GM21529 (cell line): ENCODE data around the gene RAB4A.
"Not testable (repeated sequence)": the region's sequence is repeated elsewhere in the genome, so short reads cannot be mapped to it uniquely, and the experiment has no call there.

Experiments used
- ATAC-seq: cut with Tn5 transposase; IDR thresholded peaks from one replicate; pipeline ENCODE4 v1.9.1; 2021; ENCODE audit not compliant: unreplicated experiment

Gene RAB4A

DNA sequence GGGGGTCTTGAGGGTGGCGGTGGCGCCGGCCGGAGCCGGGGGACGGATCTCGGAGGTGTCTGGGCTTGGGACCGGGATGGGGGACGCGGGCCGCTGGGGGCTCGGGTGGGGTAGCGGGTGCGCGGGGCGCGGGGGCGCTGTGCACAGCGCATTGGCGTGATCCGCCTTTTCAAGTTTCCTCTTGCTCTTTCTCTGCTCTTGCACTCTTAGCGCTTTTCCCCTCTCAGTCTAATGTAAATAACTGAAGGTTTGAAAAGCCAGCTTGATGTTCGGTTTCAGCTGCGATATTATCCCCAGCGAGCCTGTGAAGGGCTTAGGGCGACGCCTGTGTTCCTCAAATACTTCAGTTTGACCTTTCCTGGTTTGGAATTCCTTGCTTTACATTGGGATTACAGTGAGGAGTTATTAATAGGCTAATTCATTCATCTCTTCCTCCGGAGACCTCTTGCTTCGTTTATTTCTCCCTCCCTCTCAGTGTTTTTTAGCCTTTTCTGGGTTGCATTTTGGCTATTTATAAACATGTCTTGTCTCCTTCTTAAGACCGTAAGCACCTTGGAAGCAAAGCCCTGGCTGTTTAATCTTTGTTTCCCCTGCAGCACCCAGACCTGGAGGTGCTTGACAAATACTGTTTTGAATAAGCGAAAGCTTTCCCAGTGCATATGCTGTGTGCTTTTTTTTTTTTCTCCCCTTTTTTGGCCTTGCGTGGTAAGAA is 693 bp downstream of the RAB4A start:
- peak; percentile 51 for ATAC-seq

DNA sequence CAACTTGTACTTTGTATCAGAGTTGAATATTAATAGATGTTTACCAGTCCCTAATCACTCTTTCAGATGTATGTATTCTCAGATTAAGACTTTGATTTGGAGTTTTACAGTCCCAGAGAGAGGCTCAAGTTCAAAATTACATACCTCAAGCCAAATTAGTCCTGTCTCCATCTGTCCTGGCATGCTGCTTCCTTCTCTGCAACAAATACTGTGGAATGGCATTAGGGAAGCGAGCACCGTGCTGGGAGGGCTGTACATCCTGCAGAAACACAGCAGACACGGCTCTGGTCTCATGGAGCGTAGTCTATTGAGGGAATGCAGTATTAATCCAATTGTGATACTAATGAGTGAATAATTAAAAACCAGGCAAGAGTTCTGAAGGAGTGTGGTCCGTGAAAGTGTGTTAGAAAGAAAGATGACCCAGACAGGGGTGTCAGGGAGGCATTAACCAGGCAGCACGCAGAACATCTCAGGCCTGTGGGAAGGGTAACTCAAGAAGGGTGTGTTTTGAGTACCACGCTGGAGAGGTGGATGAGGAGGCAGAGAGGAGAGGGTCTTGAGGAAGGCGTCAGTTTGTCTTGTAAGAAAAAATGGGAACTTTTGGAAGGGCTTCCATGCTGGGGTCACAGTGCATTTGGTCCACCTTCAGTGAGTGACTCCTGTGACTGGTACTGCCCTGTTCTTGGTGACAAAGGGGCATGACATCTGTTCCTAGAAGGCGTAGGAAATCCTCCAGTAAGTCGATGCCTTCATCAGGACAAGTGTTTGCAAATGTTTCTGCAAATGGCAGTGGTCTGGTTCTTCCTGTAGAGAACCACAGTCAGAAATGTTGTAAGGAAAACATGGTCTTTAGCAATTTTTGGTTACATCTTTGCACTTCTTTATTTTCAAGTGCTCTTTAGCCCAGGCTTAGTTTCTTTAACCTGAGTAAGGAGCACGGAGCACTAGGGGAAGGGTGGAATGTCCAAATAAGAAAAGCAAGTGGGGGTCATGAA is 1.6 kb downstream of the RAB4A start:
- ATAC-seq, result no peak

DNA sequence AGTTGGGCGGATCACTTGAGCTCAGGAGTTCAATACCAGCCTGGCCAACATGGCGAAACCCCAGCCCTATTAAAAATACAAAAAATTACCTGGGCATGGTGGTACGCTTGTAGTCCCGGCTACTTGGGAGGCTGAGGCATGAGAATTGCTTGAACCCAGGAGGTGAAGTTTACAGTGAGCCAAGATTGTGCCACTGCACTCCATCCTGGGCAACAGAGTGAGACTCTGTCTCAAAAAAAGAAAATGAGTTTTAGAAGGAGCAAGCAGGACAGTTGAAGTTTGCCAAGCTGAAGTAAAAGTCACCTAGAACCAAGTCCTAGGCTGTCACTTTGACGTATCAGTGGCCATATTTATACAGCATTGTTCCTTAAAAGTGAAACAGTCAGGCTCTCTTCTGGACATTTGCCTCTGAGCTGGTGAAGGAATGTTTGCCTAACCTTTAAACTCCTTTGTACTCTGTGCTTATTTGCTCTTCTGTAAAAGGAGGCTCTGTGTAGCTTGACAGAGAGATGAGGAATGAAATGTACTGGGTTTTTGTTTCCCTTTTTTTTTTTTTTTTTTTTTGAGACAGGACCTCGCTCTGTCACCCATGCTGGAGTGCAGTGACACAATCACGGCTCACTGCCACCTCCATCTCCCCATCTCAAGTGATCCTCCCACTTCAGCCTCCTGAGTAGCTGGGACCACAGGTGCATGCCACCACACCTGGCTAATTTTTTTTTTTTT is 2.8 kb downstream of the RAB4A start:
- ATAC-seq, result no peak

DNA sequence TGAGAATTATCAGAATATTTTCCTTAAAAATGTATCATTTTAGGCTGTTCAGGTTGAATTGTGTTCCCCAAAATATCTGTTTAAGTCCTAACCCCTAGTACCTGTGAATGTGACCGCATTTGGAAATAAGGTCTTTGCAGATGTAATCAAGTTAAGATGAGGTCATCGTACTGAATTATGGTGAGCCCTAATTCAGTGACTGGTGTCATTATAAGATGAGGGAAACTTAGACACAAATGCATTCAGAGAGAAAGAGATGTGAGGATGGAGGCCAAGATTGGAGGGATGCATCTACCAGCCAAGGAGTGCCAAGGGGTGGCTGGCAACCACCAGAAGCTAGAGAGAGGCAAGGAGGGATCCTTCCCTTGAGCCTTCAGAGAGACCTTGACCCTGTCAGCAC is 4.1 kb downstream of the RAB4A start:
- ATAC-seq, result no peak

DNA sequence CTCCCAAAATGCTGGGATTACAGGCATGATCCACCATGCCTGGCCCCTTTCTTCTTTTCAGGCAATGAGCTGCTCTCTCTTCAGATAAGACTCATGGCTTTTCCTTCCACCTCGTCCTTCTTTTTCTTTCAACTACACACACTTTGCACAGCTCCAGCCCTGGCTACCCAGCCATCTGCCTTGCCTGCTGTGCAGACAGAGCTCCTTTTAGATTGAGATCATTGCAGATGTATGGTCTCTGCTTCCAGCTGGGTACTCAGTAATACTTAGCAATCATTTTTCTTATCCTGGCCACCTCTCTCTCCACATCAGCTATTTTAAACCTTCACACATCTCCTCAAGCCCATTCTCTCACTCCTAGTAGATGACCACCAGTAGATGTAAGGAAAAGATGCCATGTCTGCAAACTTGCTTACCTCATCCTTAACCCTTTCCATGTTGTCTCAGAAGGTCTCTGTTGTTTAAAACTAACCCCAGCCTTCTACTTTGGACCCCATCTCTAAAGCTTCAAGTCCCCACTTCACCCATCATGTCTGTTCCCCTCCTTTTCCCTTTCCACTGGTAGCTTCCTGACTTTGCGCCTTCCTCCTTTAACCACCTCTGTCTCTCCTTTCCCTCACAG is 7.3 kb downstream of the RAB4A start:
- ATAC-seq, result no peak

DNA sequence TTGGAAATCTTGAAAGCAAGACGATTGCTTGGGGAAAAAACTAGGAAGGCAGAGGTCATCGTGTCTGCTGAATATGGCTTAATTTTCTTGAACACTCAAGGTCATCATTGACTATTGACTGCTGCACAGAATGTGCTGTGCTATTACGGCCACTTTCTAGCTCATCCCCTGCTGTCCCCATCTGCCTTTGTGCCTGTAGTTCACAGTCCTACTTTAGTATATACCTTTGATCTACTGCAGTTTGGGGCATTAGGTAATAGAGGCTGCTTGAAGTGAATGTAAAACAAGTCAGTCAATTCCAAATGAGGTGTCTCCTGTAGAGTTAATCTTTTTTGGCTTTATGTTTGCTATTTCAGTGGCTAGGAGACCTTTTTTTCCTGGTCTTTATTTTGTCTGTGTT is 8.3 kb downstream of the RAB4A start:
- no peak for ATAC-seq

DNA sequence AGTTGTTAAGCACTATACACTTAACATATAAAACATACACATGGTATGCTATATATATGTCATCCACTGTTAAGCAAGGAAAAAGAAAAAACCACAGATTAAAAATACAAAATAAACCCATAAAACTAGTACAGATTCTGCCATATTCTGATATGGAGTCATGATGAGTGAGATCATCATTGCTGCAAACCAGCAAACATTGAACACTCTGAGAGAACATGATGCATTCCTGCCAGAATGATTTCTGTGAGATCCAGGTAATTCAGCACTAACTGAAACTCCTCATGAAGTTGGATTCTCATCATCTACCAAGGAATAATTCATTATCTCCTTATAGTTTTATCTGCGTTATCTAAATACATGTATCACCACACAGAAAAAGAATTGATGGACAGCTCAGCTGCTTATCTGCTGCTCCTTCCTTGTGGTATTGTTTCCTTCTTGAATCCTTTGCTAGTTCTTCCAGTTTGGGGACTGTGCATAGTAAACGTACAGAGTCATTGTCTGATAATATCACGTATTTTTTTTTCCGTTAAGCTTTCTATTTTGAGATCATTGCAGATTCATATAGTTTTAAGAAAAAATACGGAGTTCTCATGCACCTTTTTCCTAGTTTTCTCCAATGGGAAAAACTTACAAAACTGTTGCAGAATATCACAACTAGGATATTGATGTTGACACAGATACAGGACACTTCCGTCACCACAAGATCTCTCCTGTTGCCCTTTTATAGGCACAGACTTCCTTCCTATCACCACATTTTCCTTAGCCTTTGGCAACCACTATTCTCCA is 9.3 kb downstream of the RAB4A start:
- no peak for ATAC-seq

DNA sequence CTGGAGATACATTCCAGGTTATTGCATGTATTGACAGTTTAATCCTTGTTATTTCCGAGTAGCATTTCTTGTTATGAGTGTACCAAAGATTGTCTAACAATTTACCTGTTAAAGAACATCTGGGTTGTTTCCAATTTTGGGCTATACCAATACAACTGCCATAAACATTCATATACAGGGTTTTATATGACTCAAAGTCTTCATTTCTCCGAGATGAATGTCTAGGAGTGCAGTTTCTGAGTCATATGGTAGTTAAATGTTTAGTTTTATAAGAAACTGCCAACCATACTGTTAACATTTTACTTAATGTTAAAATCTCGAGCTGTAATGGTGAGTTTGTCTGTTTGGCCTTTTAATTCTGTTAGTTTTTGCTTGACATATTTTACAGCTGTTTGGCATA is 10.0 kb downstream of the RAB4A start:
- no peak for ATAC-seq

DNA sequence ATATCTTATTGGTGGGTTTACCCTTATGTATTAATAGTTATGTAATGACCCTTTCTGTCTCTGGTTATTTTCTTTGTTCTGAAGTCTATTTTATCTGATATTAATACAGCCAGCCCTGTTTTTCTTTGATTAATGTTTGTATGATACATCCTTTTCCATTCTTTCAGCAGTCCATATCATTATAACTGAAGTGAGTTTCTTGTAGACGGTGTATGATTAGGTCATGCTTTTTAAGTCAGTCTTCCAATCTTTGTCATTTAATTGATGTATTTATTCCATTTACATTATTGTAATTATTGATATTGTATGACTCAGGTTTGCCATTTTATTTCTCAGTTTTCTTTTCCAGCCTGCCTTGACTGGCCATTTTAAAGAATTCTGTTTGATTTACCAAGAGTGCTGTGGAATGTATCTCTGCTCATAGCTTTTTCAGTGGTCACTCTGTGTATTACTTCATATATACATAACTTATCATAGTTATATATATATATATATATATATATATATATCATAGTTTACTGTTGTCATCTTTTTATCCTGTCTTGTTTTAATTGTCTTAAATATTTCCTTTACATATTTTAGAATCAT is 10.5 kb downstream of the RAB4A start:
- no peak for ATAC-seq

DNA sequence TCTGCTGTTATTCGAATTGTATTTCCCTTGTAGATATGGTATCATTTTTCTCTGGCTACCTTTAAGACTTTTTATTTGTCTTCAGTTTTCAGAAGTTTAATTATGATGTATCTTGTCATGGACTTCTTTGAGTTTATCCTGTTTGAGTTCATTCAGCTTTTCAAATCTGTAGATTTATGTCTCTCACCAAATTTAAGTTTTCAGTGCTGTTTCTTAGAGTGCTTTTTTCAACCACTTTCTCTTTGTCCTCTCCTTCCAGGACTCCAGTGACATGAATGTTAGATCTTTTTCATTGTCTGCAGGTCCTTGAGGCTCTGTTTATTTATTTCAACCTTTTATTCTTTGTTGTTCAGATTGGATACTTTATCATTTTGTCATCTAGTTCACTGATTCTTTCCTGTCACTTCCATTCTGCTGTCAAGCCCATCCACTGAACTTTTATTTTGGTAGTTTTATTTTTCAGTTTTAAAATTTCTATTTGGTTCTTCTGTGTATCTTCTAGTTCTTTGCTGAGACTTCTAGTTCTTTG is 11.4 kb downstream of the RAB4A start:
- no peak for ATAC-seq

DNA sequence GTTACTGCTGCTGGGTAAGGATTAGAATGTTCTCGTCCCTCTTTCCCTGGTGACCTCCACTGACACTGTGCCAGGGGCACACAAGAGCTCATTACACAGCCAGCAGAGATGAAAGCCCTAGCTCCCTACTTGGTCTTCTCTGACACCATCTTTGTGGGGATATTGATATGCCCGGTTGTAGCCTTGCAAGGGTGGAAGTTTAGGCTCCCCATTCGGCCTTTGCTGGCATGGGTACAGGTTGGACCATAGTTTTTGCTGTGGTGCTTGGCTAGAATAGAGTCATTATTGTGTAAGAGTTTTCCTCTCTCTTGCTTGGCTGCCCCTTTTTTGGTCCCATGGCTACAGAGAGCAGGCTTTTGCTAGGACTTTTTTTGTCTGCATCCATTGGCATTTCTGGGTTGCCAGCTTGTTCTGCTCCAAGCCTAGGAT is 12.3 kb downstream of the RAB4A start:
- ATAC-seq, result no peak

DNA sequence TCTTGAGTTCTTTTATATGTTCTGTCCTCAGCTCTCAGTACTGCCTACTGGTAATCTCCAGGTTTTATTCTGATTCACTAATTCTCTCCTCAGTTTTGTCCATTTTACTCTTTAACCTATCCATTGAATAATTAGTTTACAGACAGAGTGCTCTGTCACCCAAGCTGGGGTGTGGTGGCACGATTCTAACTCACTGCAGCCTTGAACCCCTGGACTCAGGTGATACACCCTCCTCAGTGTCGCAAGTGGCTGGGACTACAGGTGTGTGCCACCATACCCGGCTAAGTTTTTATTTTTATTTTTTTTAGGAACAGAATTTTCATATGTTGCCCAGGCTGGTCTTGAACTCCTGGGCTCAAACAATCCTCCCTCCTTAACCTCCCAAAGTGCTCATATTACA is 14.0 kb downstream of the RAB4A start:
- ATAC-seq, result no peak

DNA sequence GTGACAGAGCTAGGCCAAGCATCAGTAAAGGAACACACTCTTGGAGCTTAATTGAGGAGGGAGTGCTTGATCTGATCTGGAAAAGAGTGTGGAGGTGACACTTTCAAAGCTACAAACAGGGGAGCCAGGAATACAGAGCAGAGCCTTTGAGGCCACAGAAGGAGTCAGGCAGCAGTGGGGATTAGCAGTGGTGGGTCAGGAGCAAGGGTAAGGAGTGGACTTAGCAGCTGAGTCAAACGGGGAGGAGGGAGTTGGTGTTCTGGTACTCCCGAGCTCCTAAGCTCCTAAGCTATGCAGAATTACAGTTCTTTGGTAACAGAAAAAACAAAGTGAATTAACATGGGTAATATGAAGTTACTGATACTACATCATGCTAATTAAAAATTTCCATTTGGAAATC is 14.5 kb downstream of the RAB4A start:
- no peak for ATAC-seq

DNA sequence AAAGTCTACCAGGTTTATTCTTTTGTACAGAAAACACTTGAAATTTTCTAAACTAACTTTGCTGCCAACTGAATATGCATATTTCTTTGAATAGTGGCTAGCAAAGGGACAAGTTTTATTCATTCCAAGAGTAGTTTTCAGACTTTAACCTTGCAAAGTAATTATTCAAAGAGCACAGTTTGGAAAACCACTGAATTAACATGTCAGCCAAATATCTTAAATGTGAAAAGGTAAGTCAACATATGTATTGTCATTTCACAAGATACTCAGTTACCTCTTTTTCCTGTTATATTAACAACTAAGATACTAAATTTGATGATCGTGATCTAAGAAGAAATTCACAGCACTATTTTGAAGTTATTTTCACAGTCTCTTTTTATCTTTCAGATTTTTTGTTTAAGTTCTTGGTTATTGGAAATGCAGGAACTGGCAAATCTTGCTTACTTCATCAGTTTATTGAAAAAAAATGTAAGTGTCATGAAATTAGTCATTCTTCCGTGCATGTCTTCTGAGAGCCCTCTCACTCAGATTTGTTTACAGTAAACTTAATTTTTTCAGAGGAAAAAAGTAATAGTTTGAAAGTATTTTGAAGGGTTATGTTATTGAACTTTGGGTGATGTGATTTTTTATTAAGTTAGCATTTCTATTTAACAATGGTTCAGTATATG is 15.3 kb downstream of the RAB4A start:
- no peak for ATAC-seq

DNA sequence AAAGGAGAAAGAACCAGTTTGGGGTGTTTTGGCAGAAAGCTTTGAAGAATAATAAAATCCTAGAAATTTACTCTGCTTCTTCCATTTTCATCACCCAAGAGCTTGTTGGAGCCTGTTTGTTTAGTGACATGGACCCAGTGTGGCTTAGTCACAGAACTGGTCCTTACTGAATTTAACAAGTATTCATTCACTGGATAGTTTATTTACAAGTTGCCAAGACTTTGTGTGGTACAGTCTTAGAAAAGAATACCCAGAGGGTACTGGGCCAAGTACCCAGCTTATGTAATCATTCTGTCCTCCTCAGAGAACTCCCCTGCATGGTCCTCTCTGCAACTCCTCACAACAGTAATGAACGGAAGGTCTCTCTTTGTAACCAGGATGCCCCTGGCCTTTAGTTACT is 16.4 kb downstream of the RAB4A start:
- no peak for ATAC-seq

DNA sequence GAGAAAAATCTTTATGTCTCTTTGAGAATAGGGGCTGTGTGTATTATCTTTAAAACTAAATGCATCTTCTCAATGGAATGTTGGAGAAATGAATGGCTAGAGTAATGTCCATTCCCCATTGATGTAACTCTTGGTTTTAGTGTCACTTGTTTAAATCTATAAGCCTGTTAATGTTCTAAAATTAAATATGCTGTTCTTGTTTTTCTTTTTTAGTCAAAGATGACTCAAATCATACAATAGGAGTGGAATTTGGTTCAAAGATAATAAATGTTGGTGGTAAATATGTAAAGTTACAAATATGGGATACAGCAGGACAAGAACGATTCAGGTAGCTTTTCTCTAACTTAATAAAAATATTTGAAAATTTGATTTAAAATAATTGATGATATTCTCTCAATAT is 17.6 kb downstream of the RAB4A start:
- ATAC-seq, result no peak

DNA sequence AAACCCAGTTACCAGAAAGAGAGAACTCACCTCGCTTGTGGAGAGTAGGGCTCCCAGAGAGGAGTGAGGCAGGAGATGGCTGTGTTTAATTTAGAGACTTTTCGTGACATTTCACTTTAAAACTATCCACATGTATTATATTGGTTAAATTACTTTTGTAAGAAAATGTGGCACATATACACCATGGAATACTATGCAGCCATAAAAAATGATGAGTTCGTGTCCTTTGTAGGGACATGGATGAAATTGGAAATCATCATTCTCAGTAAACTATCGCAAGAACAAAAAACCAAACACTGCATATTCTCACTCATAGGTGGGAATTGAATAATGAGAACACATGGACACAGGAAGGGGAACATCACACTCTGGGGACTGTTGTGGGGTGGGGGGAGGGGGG is 20.8 kb downstream of the RAB4A start:
- ATAC-seq, result not testable (repeated sequence)

DNA sequence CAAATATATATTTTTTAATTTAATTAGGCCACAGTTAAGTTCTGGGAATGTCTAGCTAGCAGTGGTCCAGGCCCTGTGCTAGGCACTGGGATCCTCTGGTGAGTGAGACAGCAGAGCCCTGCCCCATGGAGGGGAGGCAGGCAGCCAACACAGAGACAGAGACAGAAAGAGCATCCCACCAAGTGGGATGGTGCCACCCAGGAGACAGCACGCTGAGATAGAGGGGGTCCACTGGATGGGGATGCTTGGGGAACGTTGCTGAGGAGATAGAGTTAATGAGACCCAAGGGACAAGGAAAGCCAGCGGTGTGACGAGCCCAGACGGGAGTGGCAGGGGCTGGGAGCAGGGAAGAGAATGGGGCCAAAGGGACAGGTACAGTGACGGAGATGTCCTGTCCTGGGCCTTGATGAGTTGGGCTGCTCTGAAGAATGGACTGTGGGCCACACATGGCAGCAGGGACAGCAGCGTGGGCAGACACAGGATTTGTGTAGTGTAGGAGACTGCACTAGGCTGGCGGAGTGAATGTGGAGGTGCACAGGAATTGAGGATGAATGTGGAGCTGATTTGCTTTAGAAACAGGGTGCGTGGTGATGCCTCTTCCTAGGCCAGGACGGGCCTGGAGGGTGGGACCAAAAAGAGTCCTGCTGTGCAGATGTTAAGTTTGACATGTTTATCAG is 22.8 kb downstream of the RAB4A start:
- no peak for ATAC-seq

DNA sequence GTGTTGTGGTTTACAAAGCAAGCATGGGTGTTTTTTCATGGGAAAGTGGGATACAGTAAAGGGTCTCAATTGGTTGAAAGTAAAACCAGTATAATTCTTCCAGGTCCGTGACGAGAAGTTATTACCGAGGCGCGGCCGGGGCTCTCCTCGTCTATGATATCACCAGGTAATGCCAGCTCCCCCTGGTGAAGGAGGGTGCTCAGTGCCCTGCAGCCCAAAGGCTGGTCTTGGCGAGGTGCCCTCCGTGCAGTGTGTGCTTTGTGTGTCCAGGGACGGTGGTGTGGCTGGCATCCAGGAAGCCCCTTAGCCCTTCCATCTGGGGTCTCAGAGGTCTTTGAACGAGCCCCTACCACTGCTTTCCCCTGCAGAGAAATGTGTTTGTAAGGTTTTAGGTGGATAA is 24.8 kb downstream of the RAB4A start:
- ATAC-seq, result no peak
